Left lung (tissue), 10 donors: ENCODE results near the gene DCDC1. TPM values are rescaled to one million over a fixed set of nuclear protein-coding genes. Genes with fewer than 3 reads are reported as not detected.

Experiments
- ATAC-seq: fragments of 200-7000 bp; cut with Tn5 transposase; one replicate; pipeline ENCODE4 v1.9.1; 2020; ENCODE audit warnings: moderate library complexity
- DNase-seq, 4 donors: peaks; one replicate each; pipeline ENCODE4 v3.0.0-alpha.2; 2013 to 2020
- H3K27ac ChIP-seq, 2 donors: fragments of 200-600 bp; sonication (generic) in 1 of 2; one replicate each; pipeline versions ENCODE4 v1.5.0 to v1.8.0; 2020 to 2021
- H3K27me3 ChIP-seq, 2 donors: fragments of 200-600 bp; sonication (generic) in 1 of 2; one replicate each; pipeline versions ENCODE4 v1.5.0 to v1.8.0; 2020 to 2021
- H3K36me3 ChIP-seq, 2 donors: fragments of 200-600 bp; sonication (generic) in 1 of 2; one replicate each; pipeline versions ENCODE4 v1.5.0 to v1.8.0; 2020 to 2021
- H3K4me1 ChIP-seq, 2 donors: fragments of 200-600 bp; one replicate each; pipeline ENCODE4 v1.8.0; 2021
- H3K4me3 ChIP-seq, 2 donors: fragments of 200-600 bp; sonication (generic) in 1 of 2; one replicate each; pipeline versions ENCODE4 v1.5.0 to v1.8.0; 2020 to 2021; ENCODE audit warnings: mild to moderate bottlenecking in 1 of 2
- H3K9me3 ChIP-seq, 2 donors: fragments of 200-600 bp; sonication (generic) in 1 of 2; one replicate each; pipeline versions ENCODE4 v1.5.0 to v1.8.0; 2020 to 2021
- intact Hi-C, 2 donors: fragments of 100-400 bp; cut with DNase I; formaldehyde crosslinking; loops; one replicate each; pipeline versions ENCODE4 v1.11.2 to v1.14.2; 2022
- polyA plus RNA-seq, 6 donors: library from polyadenylated mRNA; unstranded; fragments of 120-200 nt; gene quantifications; one replicate each; pipeline ENCODE4 v1.2.1, GENCODE V29; 2013; ENCODE audit not compliant: insufficient read length in 6 of 6
- total RNA-seq, 2 donors: library from RNA; stranded (reverse); fragmentation: NEBNext Ultra II Directional; extraction: Animal tissue kit (Norgen Biotek cat#: 25700); gene quantifications; one replicate each; pipeline ENCODE4 v1.2.1, GENCODE V29; 2021
- TF ChIP-seq, protein P1 (sequence below), 2 donors: fragments of 200-600 bp; sonication (generic) in 1 of 2; IDR thresholded peaks; one replicate each; pipeline versions ENCODE4 v1.5.0 to v1.8.0; 2021; ENCODE audit warnings: antibody characterized with exemption in 2 of 2
- donor health status: DM: no; HTN: yes; CAD: no.
- donor health status: DM: no; HTN: no; CAD: no.

Gene DCDC1
- total and polyA plus RNA-seq, 8 donors = 0.09 to 3.3 (median 2.0) TPM

DNA sequence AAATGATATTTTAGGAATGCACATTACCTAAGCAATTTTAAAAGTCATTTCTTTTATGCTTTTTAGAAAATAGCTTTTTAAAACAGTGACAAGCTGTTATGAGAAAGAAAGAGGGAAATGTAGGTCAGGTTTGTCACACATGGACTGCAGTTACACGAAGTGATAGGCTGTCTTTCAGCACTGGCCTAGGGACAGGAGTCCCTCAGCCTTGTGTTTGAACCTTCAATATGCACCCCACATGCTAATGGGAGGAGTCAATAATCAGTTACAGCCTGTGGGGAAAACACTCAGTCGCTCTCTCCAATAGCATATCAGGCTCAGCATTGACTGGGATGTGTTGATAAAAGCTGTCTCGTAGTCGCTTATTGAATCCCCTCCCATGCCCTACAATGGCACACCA lies 45.9 kb upstream of the DCDC1 start:
- TF ChIP-seq, protein P1, sequence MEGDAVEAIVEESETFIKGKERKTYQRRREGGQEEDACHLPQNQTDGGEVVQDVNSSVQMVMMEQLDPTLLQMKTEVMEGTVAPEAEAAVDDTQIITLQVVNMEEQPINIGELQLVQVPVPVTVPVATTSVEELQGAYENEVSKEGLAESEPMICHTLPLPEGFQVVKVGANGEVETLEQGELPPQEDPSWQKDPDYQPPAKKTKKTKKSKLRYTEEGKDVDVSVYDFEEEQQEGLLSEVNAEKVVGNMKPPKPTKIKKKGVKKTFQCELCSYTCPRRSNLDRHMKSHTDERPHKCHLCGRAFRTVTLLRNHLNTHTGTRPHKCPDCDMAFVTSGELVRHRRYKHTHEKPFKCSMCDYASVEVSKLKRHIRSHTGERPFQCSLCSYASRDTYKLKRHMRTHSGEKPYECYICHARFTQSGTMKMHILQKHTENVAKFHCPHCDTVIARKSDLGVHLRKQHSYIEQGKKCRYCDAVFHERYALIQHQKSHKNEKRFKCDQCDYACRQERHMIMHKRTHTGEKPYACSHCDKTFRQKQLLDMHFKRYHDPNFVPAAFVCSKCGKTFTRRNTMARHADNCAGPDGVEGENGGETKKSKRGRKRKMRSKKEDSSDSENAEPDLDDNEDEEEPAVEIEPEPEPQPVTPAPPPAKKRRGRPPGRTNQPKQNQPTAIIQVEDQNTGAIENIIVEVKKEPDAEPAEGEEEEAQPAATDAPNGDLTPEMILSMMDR (IDR thresholded peaks at IDR 0.05) = no peak
- Histone ChIP-seq H3K27ac (no peak overlapping the region), H3K9me3 (no peaks in the 10 kb centered on the region), H3K4me1 (no peaks in the 10 kb centered on the region), H3K36me3 (no peaks in the 10 kb centered on the region), H3K27me3 (no peaks in the 10 kb centered on the region), H3K4me3 (no peak overlapping the region)
- intact Hi-C loops = no loop called here
- ATAC-seq (no peak), DNase-seq (no peak)

DNA sequence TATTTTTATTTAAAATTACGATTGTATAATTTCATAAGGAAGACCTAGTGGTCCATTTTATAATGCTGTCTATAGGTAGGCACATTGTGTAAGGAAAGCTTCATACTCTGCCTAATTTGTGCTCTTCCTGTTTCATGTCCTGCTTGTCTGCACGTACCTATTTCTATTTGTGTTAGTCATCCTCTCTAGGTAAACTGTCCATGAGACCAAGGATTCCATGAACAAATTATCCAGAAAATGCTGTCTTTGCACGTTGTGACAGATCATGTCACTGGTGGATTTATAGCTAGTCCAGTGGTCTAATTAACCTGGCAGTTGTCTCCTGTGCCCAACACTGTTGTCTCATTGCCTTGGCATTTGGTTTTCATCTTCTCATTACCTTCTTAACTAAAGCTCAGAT lies 44.8 kb upstream of the DCDC1 start:
- H3K36me3 ChIP-seq = no peaks in the 10 kb centered on the region
- H3K9me3 ChIP-seq = no peaks in the 10 kb centered on the region
- DNase-seq (no peak), ATAC-seq (no peak)
- no peaks in the 10 kb centered on the region for H3K27me3 ChIP-seq
- TF ChIP-seq, protein P1 (IDR thresholded peaks at IDR 0.05) = no peak
- intact Hi-C loops = no loop called here
- H3K27ac ChIP-seq = no peak overlapping the region
- H3K4me3 ChIP-seq = no peak overlapping the region
- H3K4me1 ChIP-seq = no peaks in the 10 kb centered on the region

DNA sequence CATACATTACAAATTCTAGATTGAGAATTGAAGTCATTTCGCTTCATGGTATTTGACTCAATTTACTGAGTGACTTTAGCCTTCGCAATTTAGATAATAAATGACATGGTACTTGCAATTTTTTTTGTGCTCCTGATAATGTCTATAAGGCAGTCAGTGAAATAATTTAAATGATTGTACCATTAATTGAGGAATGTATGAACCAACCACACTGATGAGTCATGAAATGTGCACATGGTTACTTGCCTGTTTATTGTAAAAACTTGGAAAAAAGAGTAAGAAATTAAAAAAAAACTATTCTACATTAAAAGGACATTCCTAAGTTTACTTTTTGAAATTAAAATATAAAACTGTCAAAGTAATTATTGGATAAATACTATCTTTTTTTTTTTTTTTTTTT lies 43.4 kb upstream of the DCDC1 start:
- ATAC-seq = no peak
- Histone ChIP-seq H3K4me3 (no peak overlapping the region), H3K9me3 (no peaks in the 10 kb centered on the region), H3K4me1 (no peaks in the 10 kb centered on the region), H3K27me3 (no peaks in the 10 kb centered on the region), H3K27ac (no peak overlapping the region), H3K36me3 (no peaks in the 10 kb centered on the region)
- DNase-seq = no peak
- intact Hi-C loops = no loop called here
- TF ChIP-seq, protein P1 (IDR thresholded peaks at IDR 0.05) = no peak

DNA sequence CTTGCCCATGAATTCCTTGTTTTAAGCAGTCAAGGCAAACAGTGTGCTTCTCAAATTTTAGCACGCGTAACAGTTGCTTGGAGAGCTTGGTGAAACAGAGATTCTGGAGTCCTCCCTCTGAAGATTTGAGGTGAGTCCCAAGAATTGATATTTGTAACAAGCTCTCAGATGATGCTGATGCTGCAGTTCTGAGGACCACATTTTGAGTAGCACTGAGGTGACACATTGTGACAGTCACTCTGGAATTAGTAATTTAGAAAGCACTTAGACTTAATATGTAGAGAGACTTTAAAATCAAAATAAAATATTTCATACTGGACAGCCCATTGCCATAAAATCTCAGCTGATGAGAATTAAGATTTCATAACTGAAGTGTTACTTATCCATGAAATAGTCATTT lies 38.7 kb upstream of the DCDC1 start:
- Histone ChIP-seq H3K27ac (no peak overlapping the region), H3K27me3 (no peaks in the 10 kb centered on the region), H3K4me3 (no peak overlapping the region), H3K4me1 (no peaks in the 10 kb centered on the region), H3K36me3 (no peaks in the 10 kb centered on the region), H3K9me3 (no peaks in the 10 kb centered on the region)
- intact Hi-C loops = no loop called here
- DNase-seq = no peak
- TF ChIP-seq, protein P1 (IDR thresholded peaks at IDR 0.05) = no peak
- ATAC-seq = no peak

DNA sequence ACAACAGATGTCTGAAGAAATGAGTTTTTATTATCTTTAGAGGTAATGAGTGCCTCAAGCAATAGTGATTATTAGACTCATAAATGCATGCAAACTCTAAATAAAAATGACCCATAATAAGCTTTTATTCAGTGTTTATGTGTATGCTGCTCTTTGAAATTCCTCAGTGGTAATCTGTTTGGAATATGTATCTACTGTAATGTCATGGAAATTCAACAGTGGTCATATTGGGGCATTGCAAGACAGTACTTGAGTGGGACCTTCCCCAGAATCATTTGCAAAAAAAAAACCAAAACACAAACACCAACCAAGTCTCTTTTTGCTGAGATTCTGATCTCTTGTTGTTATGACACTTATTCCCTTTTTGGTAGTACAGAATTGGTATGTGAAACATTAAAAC lies 35.1 kb upstream of the DCDC1 start:
- Histone ChIP-seq H3K4me1 (peaks cover 0 to 3% of the 10 kb centered on the region in 2 donors), H3K4me3 (no peak overlapping the region), H3K27ac (peak overlapping the region in 1 of 2 donors; percentile 33), H3K27me3 (no peaks in the 10 kb centered on the region), H3K36me3 (no peaks in the 10 kb centered on the region), H3K9me3 (no peaks in the 10 kb centered on the region)
- DNase-seq (no peak), ATAC-seq (no peak)
- TF ChIP-seq, protein P1 (IDR thresholded peaks at IDR 0.05) = no peak
- intact Hi-C loops = no loop called here
